GM18519 (cell line): ENCODE data around the gene SLC13A2.

Source experiments
- ATAC-seq: cut with Tn5 transposase; IDR thresholded peaks from one replicate; pipeline ENCODE4 v1.9.1; 2021; ENCODE audit warnings: mild to moderate bottlenecking, moderate library complexity; ENCODE audit not compliant: unreplicated experiment, low FRiP score

The SLC13A2 gene

DNA sequence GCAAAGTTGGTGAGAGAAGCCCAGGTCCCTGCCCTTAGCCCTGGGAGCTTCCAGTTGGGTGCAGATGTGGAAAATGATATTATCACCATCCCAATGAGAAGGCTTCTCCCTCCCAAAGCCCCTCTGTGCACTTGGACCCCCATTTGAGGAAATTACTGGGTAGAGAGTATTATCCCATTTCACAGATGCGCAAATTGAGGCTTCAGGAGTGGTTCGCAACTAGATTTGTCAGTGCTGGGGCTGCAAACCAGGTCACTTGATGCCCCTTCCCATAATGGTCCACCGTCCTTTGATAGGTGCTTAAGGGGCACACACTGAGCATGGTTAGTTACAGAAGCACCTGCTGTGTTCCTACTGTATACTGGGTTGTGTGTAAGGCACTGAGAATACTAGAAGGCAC, 18.4 kb downstream of the SLC13A2 start:
- no peak for ATAC-seq

DNA sequence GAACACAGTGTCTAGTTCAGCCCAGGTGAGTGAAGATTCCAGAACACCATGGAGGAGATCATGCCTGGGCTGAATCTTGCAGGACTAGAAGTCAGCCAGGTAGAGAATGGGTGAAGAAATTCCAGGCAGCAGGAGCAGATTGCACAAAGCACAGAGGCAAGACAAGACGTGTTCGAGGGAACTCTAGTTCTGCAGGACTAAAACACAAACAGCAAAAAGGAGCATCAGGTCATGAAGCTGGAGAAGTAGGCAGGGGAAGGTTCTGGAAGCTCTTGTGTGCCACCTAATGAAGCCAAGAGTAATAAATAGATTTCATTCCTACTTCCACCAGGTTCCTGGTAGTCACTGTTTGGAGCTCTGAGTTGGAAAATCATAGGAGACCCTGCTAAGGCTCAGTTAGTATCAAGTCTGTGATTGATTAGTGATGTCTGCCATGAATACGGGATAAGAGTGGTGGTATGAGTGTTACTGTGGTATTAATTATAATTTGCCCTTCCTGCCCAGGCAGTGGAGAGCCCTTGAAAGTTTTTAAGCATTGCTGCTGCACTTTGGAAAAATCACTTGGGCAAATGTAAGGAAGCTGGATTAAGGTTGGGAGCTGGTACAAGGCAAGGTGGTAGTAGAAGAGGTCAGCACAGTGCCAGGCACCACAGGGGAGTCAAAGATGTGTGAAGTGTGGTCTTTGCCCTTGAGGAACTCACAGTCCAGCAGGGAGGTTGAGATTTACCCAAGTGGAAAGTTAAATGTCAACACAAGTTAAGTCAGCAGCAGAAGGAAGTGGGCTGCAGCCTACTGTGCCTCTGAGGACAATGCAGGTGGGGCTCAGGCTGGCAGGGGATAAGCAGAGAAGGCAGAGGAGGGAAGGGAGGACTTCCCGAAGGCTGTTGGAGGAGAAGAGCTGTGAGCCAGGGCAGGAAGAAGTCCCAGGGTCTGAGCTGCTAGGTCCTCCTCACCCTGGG, 19.2 kb downstream of the SLC13A2 start:
- no peak for ATAC-seq

DNA sequence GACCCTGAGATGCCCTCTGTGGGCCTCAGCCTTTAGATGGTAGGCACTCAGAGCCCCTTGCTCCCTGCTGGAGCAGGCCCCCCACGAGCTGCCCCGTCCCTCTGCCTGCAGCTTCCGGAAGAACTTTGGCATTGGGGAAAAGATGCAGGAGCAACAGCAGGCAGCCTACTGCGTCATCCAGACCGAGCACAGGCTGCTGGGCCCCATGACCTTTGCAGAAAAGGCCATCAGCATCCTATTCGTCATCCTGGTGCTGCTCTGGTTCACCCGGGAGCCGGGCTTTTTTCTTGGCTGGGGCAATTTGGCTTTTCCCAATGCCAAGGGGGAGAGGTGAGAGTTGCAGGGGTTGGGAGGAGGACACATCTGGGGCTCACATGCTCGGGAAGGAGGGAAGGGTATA, 20.0 kb downstream of the SLC13A2 start:
- ATAC-seq: no peak

DNA sequence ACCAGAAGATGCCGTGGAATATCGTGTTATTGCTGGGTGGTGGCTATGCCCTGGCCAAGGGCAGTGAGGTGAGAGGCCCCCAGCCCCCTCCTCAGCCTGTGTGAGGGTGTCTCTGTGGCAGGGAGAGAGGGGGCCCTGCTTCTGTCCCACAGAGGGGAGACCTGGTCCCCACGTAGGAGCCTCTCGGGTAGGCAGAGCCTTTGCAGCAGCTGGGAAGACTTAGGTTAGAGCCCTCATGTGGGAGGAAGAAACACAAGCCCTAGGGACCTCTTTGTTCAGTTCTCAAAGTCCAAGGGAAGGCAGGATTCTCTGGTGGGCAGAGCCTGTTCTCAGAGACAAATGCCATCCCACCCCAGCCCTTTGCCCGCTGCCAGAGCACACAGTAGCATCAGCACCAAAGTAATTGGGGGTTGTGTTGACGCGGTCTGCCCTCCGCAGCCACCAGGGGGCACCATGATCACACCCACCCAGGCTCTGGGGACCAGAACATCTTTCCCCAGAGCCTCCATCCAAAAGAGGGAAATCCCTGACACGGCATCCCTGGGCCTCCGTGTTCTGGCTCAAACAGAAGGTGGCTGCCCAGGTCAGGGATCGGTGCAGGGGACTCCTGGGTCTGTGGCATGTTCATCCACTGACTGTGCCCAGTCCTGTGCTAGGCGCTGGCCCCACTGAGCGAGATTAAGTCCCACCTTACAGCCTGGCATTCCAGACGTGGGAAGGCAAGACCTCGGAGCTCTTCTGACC, 21.2 kb downstream of the SLC13A2 start:
- no peak for ATAC-seq

DNA sequence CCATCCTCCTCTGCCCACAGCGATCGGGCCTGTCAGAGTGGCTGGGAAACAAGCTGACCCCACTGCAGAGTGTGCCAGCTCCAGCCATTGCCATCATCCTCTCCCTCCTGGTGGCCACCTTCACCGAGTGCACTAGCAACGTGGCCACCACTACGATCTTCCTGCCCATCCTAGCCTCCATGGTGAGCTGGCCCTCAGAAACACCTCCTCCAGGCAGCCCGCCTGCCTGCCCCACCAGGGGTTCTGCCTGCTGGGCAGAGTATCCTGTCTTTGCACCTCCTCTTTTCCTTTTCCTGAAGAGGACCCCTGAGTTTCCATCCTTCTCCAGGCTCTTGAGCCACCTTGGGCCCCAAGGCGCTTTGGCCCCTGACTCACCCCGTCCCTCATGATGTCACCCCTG, 22.2 kb downstream of the SLC13A2 start:
- ATAC-seq: no peak

DNA sequence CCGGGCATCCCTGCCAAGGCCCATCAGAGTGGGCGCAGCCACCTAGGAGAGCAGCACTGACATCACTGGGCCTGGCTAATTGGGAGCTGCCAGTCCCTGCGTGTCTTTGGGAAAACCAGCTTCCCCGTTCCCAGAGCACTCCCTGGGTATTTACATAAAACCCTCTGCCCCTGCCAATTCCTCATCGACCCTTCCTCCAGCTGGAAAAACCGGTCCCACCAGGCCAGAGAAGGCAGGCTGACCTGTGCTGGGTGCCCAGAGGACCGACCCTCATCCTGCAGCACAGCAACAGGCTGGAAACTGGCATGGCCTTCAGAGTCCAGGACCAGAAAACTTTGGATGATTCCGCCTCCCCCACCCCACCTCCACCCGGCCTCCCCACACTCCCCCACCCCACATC, 24.5 kb downstream of the SLC13A2 start:
- ATAC-seq: no peak

DNA sequence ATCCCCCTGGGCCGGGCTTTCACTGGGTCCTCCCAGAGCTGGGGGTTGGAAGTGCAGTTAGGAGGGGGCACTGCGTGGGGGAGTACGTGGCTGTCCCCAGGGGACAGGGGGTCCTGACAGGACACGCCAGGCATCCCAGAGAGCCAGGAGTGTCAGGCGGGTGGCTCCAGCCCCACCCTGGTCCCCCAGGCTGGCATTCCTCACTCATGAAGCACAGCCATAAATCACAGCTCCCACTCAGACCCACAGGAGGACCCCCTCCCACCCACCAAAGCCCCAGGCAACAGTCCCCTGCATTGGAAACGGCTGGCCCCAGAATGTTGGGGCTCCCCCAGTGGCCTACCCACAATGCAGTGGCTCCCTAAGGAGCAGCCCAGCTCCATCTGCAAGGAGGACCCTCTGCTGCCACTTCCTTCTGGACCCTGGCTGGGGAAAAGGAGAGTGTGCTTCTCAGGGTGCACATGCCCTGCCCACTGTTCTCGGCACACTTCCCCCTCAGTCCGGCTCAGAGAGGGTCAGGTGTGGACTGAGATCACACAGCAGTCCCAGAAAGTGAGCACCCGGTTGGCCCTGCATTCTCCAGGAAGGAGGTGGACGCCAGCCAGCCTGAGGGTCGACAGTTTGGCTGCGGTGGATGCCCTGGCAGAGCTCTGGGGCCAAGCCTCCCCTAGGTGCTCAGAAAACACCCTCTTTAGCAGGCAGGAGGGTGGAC, 25.4 kb downstream of the SLC13A2 start:
- ATAC-seq: no peak

DNA sequence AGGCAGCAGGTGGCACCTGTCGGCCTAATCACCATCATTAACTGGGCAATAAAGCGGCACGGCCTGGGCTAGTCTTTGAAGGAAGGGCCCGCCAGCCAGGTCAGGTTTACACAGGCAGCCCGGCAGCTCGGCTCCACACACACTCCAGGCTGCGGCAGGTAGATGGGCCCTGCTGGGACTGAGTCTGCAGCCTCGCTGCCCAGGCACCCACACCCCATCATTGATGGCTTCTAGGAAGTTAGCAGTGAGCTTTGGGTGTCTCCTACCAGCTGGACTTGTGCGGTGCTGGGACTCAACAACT, 25.9 kb downstream of the SLC13A2 start:
- no peak for ATAC-seq

DNA sequence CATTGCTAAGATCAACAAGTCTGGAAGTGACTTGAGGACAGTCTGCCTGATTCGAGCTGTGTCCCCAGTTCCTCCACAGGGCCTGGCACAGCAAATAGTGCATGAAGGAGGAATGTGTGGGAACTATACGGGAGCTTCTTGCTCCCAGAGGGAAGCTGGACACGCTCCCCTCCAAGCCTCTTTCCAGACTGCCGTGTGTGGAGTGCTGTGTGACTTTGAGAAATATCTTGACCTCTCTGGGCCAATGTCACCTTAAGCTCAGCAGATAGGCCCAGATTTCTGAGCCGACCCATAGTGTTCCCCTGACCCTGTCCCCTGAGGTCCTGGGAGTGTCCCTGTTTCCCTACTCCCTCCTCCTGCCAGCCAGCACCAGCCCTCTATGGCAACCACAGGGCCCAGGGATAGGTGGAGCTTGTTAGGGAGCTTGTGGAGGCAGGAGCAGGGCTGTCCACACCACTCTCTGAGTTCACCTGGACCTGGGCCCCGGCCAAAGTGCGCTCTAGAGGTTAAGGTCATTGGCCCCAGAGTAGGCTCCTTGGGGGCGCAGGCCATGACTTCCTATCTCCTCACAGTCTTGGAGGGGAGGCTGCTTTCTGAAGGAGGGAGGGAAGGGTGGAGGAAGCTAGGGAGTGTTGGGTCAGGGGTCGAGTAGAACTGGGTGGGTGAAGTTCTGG, 26.4 kb downstream of the SLC13A2 start:
- ATAC-seq: no peak

DNA sequence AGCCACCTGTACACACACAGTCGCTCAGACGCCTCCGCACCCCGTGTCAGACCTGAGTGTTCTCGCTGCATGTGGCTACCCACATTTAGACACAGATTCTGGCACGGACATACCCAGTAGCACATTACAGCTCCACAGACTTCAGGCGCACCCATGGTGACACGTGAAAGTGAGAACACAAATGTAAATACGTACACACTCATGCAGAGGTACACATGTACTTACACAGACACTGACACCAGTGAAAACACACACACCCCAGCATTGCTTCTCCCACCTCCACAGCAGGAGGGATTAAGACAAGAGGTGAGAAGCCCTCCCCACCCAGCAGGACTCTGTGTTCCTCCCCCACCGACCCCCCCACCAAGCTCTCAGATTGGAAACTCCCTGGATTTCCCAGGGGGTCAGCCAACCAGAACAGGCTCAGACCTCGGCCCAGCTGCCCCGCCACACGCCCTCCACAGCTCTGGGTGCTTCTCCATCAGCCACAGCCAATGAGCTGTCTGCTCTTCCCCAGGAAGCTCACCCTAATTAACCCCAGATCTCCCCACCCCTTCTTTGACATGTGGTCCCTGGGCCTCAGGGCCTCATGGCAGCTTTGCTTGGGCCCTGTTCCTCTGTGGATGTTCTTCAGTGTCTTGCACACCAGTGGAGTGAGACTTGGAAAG, 27.4 kb downstream of the SLC13A2 start:
- ATAC-seq: no peak

DNA sequence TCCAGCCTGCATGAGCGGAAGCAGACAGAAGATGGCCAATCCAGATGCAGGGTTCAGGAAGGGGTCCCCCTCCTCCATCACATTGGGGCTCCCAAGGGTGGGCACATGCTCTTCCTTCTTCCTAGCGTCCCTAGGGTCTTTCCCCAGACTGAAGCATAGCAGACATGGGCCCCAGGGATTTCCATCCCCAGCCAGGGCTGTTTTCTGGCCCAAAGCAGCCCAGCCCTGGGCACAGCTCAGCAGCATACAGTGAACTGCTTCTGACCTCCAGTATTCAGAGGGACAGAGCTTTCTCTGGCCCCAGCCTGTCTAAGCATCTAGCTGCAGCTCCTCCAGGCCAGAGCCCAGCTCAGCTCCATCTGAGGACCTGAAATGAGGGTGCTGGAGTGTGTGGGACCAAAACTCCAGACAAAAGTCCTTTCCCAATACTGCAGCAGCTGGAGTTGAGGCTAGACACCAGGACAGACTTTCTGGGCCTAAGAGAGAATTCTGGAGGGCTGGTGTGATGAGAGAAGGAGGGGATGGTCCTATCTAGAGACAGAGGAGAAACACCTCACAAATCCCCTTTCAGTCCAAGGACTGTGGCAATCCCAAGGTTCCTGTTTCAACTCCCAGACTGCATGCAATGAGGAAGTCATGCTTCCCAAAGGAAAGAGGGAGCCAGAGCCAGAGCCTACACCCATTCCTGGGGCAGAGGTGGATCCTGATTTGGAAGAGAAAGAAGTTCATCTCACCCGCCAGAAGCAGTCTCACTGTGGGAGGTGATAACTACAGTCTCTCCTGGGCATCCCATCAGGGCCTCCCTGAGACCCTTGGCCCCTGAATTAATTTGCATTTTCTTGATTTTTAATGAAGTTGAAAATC, 28.2 kb downstream of the SLC13A2 start:
- no peak for ATAC-seq

DNA sequence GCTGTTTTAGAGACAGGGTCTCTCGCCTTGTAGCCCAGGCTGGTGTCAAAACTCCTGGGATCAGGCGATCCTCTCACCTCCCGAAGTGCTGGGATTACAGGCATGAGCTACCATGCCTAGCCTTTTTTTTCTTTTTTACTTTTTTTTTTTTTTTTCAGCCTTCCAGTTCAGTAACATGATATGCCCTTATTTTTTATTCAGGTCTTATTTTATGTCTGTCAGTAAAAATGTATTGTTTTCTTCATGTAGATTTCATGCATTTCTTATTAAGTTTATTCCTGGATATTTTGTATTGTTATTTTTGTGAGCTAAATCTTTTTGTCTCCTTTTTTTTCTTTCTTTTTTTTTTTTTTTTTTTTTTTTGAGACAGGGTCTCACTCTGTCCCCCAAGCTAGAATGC, 30.0 kb downstream of the SLC13A2 start:
- ATAC-seq: no peak

DNA sequence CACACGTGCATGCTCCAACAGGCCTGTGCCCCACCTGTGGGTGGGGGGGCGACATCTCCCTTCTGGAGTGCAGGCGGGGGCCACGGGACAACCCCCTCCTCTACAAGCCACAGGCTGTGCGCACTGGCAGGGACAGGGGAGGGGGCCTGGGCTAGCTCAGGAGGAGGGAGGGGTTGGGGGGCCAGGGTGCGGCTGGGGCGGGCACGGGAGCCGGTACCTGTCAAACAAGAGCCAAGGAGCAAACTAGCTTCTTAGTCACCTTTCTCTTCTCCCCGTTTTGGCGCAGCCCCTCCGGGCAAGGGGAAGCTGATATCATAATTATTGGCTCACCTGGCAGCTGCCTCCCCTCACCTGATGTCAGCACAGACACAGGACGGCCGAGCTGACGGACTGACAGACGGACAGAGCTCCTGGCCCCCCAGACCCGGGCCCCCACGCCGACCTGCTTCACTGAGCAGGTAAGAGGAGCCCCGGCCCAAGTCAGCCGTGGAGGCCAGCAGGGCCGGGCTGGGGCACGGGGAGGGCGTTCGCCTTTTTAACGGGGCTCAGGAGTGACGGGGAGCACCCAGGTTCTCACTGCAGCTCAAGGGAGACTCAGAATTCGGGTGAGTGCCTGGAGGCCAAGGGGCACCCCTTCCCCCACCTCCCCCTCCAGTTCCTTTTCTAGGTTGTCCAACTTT, 32.7 kb downstream of the SLC13A2 start, which contains the start of gene FOXN1:
Gene FOXN1, plus strand, starts transcription at position 363 of the 680 bp plus-strand sequence. CDS start 17,622 bp downstream, outside the sequence.
- ATAC-seq: no peak

DNA sequence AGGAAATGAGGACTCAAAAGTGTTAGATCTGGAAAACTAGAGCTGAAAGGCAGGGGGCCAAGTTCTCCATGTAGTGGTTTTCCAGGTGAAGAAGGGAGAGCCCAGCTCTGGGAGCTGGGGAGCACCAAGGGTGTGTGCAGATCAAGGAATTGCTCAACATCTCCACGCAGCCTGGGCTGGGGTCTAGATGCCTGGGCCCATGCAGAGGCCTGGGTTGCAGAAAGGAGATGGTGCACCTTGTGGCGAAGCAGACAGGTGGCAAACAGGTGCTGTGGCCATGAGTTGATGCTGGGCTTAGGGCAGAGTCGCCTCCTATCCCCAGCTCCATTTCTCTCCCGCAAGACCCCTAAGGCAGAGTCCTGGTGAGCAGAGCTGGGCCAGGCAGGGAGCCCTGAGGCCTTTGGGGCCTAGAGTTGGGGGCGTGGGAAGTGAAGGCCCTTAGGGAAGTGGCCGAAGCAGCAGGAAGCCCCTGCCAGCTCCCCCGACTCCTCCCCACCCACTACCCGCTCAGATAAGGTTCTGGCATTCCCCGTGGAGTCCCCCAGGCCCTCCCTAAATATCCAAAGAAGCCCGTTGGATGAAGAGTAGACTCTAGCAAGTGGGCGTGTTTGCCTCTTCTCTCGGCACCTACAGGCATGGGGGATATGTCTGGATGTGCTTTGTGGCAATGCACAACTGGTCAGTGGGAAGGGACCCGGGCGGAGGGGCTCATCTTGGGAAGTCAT, 33.5 kb downstream of the SLC13A2 start:
- no peak for ATAC-seq

DNA sequence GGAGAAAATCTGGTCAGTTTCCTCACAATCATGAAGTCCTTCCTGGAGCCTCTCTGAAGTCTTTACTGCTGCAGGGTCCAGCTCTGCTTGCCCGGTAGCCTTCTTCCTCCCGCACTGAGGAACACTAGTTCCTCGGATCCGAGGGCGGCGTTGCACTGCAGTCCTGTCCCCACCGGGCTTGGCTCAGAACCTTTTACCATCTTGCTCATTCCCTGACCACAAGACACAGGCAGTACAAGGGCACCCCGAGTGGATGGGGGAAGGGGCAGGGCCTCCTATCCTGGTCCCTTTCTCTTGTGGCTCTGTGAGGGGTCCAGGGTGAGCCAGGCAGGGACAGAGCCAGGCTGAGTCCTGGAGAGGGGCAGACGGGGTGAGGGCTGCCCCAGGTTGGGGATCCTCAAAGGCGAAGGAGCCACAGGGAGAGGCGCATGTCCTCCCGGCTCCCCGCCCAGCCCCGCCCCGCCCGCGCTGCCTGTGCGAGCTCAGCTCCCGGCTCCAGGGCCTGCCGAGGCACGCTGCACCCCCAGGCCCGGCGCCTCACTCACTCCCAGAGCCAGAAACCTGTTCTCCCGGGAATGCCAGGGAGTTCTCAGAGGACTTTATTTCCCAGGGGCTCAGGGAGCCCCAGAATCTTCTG, 34.2 kb downstream of the SLC13A2 start:
- no peak for ATAC-seq

DNA sequence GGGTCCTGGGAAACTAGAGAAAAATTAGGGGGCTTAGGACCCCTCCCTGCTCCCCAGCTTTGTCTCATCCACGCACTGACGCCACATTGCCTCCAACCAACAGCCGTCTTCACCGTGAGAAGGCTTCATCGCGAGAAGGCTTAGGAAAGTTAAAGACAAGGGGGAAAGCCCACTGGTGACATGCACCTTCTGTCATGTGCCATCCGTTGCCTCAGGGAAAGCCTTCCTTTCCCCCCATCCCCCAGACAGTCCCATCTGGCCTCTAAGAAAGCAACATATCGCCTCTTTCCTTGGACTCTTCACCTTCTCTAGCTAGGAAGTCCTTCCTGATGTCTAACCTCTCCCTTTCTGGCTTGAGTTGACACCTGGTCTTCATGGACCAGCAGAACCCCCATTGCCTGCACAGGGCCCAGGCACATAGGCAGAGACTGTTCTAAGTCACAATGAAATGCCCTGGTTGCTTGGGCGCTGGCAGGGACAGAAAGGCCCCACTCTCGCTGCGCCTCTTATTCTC, 34.8 kb downstream of the SLC13A2 start:
- no peak for ATAC-seq

DNA sequence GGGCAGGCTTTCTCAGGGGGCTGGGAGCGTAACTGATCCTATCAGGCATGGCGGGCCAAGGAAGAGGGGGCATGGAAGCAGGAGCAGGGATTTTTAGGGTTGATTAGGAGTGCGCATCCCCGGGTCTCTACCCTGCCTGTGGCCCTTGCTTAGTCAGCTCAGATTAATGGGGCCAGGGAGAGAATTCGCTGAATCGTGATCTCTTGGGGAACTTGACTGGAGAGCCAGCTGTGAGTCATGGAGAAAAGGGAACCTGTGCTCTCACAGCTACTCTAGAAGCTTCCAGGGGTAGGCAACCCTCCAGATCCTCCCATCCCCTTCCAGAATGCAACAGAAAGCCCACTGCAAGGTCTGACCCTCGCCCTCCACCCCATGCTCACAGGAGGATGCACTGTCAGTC, 36.3 kb downstream of the SLC13A2 start:
- ATAC-seq: no peak
